H1 (cell line): ENCODE results near the gene SLC1A1. TPM values are rescaled to one million over a fixed set of nuclear protein-coding genes. Genes with fewer than 3 reads are reported as not detected.

ENCODE experiments used
- CBX8 ChIP-seq: fragments of 300-800, 300-1000 bp; sonication (generic); IDR thresholded peaks from 2 replicates; pipeline ENCODE4 v1.7.1; 2016; ENCODE audit warnings: low read depth, low read length, borderline replicate concordance
- CTCF ChIP-seq, 3 experiments: IDR thresholded peaks; 1 replicate in 2 of 3; 2 replicates in 1 of 3; pipeline versions ENCODE4 v1.5.1 to v1.6.1; 2011; ENCODE audit warnings: low read length in 3 of 3, mild to moderate bottlenecking in 3 of 3, inconsistent platforms in 2 of 3, low read depth in 1 of 3, moderate library complexity in 1 of 3; ENCODE audit not compliant: insufficient read depth in 1 of 3; ENCODE audit errors: control extremely low read depth in 1 of 3
- EZH2 ChIP-seq: fragments of 200-600 bp; sonication (generic); IDR thresholded peaks from 2 replicates; pipeline ENCODE4 v1.7.1; 2012; ENCODE audit warnings: low read depth, mild to moderate bottlenecking, moderate library complexity, low read length, inconsistent platforms; ENCODE audit not compliant: severe bottlenecking
- MAFK ChIP-seq: IDR thresholded peaks from 2 replicates; pipeline ENCODE4 v1.6.1; 2012; ENCODE audit warnings: low read depth, mild to moderate bottlenecking, improper control_type of control experiment, low read length
- NANOG ChIP-seq: IDR thresholded peaks from 2 replicates; pipeline ENCODE4 v1.6.1; 2011; ENCODE audit warnings: low read length, low read depth, mild to moderate bottlenecking, inconsistent platforms; ENCODE audit not compliant: insufficient read depth, poor library complexity, severe bottlenecking
- PHF8 ChIP-seq: fragments of 200-600 bp; sonication (generic); conservative IDR thresholded peaks from 2 replicates; pipeline ENCODE4 v1.7.1; 2012; ENCODE audit warnings: low read depth, mild to moderate bottlenecking, inconsistent platforms, low read length, moderate library complexity
- polyA plus RNA-seq, 7 experiments: library from polyadenylated mRNA; depleted of rRNA in 3 of 7; stranded (reverse) in 5 of 7; unstranded in 2 of 7; fragments of >200 nt in 5 of 7; fragments of 200-250 nt in 2 of 7; gene quantifications; 1 replicate in 5 of 7; 2 replicates in 1 of 7; 4 replicates in 1 of 7; pipeline versions ENCODE4 v1.2.1 to v1.2.3, GENCODE V29; 2011 to 2013; ENCODE audit warnings: missing spikeins in 2 of 7, mixed read lengths in 2 of 7
- total RNA-seq: library from RNA; stranded (reverse); fragmentation: NEBNext Ultra II Directional; extraction: Animal tissue kit (Norgen Biotek cat#: 25700); gene quantifications from 2 replicates; pipeline ENCODE4 v1.2.1, GENCODE V29; 2021

SLC1A1 gene
- total and polyA plus RNA-seq, 2 of the 8 experiments (the other 6 are each of a cell fraction or from before 2014, with no cell fraction given), result 4.7 to 11.7 TPM

- TF ChIP-seq PHF8, result no peak
- TF ChIP-seq MAFK, result no peak
- TF ChIP-seq NANOG, result no peak
- no peak for TF ChIP-seq CBX8
- TF ChIP-seq CTCF (IDR thresholded peaks at IDR 0.05; ENCODE audit: control extremely low read depth in 1 of 3, insufficient read depth in 1 of 3, low read depth in 1 of 3, low read length in 3 of 3), result no peak
- TF ChIP-seq EZH2, result no peak
Observed at GRCh38 chr9:4517274-4517673, 27.0 kb downstream of the SLC1A1 start (continued).
